ENCODE results near the gene GPATCH11.
A peak's percentile ranks its signal among the peaks of the same experiment; 100 is the strongest.

Gene GPATCH11

GRCh38 chr2:37083873-37084794, at the start of gene GPATCH11, which contains the start of gene HEATR5B:
Gene GPATCH11, plus strand, starts transcription at chr2:37084518. Its CDS starts 3,864 bp downstream, at chr2:37088382.
Gene HEATR5B, minus strand, starts transcription at chr2:37084372. Its CDS starts 958 bp downstream, at chr2:37083414.
- DNase-seq (ENCODE audit: low read depth in 3 of 3), result peak; percentile 77 to 89 (median 84)

GRCh38 chr2:37037771-37038170, 46.5 kb upstream of the GPATCH11 start:
- DNase-seq (ENCODE audit: low read depth in 3 of 3), result no peak

- no peak for DNase-seq (ENCODE audit: low read depth in 3 of 3)
Observed at GRCh38 chr2:37039580-37039979, 44.7 kb upstream of the GPATCH11 start.

GRCh38 chr2:37052600-37053332, 31.6 kb upstream of the GPATCH11 start:
- no peak for DNase-seq (ENCODE audit: low read depth in 3 of 3)

- no peak for DNase-seq (ENCODE audit: low read depth in 3 of 3)
Observed at GRCh38 chr2:37059841-37060240, 24.5 kb upstream of the GPATCH11 start.

GRCh38 chr2:37060446-37060845, 23.9 kb upstream of the GPATCH11 start:
- DNase-seq (ENCODE audit: low read depth in 3 of 3), result no peak

GRCh38 chr2:37061013-37061711, 23.2 kb upstream of the GPATCH11 start:
- no peak for DNase-seq (ENCODE audit: low read depth in 3 of 3)

GRCh38 chr2:37061776-37062175, 22.5 kb upstream of the GPATCH11 start:
- no peak for DNase-seq (ENCODE audit: low read depth in 3 of 3)

GRCh38 chr2:37068686-37069085, 15.6 kb upstream of the GPATCH11 start:
- no peak for DNase-seq (ENCODE audit: low read depth in 3 of 3)

GRCh38 chr2:37070931-37071330, 13.4 kb upstream of the GPATCH11 start:
- DNase-seq (ENCODE audit: low read depth in 3 of 3), result no peak

- no peak for DNase-seq (ENCODE audit: low read depth in 3 of 3)
Observed at GRCh38 chr2:37080266-37080665, 4.1 kb upstream of the GPATCH11 start.

GRCh38 chr2:37080689-37081088, 3.6 kb upstream of the GPATCH11 start:
- no peak for DNase-seq (ENCODE audit: low read depth in 3 of 3)

GRCh38 chr2:37084797-37085196, 479 bp downstream of the GPATCH11 start:
- DNase-seq (ENCODE audit: low read depth in 3 of 3), result no peak

GRCh38 chr2:37085731-37086147, 1.4 kb downstream of the GPATCH11 start:
- DNase-seq (ENCODE audit: low read depth in 3 of 3), result no peak

- no peak for DNase-seq (ENCODE audit: low read depth in 3 of 3)
Observed at GRCh38 chr2:37090019-37090477, 5.7 kb downstream of the GPATCH11 start.

GRCh38 chr2:37091873-37092272, 7.6 kb downstream of the GPATCH11 start:
- no peak for DNase-seq (ENCODE audit: low read depth in 3 of 3)

GRCh38 chr2:37096568-37096967, 12.2 kb downstream of the GPATCH11 start:
- no peak for DNase-seq (ENCODE audit: low read depth in 3 of 3)

GRCh38 chr2:37098416-37099118, 14.2 kb downstream of the GPATCH11 start:
- no peak for DNase-seq (ENCODE audit: low read depth in 3 of 3)

- DNase-seq (ENCODE audit: low read depth in 3 of 3), result no peak
Observed at GRCh38 chr2:37100054-37100453, 15.7 kb downstream of the GPATCH11 start.

GRCh38 chr2:37102588-37102987, 18.3 kb downstream of the GPATCH11 start:
- DNase-seq (ENCODE audit: low read depth in 3 of 3), result no peak

- DNase-seq (ENCODE audit: low read depth in 3 of 3), result no peak
Observed at GRCh38 chr2:37104178-37104577, 19.9 kb downstream of the GPATCH11 start.
